GM12865 (cell line): ENCODE measurements around the gene CZIB.
"Not testable (repeated sequence)": the region's sequence is repeated elsewhere in the genome, so short reads cannot be mapped to it uniquely, and the experiment has no call there.

Experiments used
- DNase-seq: peaks from one replicate; pipeline ENCODE4 v3.0.0; 2010; ENCODE audit warnings: low read depth
- H3K4me3 ChIP-seq: 2 replicates; pipeline ENCODE4 v1.5.1; 2011; ENCODE audit warnings: mild to moderate bottlenecking, low read depth, low read length, control low read depth
- TF ChIP-seq, protein P1 (sequence below): IDR thresholded peaks from 2 replicates; pipeline ENCODE4 v1.5.1; 2011; ENCODE audit warnings: low read length, control low read depth, low read depth, inconsistent platforms; ENCODE audit not compliant: insufficient read depth; ENCODE audit errors: missing control alignments

Gene CZIB

DNA sequence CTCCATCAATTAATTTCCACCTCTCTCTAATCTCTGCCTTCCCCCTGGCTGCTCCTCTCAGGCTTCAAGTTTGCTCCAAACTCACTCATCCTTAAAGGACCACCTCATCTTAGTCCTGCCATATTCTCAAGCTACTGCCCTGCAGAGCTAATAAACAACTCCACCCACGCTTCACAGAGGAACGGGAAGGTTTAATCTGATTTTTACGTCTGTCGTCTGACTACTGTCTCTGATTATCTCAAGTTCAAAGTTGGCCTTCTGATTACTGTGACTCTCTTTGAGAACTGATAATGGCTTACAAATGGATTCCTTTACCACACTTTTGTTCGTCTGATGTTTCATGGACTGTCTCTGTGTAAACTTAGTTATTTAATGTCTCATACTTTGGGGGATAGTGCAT lies 31.4 kb downstream of the CZIB start:
- DNase-seq, result no peak
- no peak overlapping the region for H3K4me3 ChIP-seq
- TF ChIP-seq, protein P1, sequence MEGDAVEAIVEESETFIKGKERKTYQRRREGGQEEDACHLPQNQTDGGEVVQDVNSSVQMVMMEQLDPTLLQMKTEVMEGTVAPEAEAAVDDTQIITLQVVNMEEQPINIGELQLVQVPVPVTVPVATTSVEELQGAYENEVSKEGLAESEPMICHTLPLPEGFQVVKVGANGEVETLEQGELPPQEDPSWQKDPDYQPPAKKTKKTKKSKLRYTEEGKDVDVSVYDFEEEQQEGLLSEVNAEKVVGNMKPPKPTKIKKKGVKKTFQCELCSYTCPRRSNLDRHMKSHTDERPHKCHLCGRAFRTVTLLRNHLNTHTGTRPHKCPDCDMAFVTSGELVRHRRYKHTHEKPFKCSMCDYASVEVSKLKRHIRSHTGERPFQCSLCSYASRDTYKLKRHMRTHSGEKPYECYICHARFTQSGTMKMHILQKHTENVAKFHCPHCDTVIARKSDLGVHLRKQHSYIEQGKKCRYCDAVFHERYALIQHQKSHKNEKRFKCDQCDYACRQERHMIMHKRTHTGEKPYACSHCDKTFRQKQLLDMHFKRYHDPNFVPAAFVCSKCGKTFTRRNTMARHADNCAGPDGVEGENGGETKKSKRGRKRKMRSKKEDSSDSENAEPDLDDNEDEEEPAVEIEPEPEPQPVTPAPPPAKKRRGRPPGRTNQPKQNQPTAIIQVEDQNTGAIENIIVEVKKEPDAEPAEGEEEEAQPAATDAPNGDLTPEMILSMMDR, result no peak

DNA sequence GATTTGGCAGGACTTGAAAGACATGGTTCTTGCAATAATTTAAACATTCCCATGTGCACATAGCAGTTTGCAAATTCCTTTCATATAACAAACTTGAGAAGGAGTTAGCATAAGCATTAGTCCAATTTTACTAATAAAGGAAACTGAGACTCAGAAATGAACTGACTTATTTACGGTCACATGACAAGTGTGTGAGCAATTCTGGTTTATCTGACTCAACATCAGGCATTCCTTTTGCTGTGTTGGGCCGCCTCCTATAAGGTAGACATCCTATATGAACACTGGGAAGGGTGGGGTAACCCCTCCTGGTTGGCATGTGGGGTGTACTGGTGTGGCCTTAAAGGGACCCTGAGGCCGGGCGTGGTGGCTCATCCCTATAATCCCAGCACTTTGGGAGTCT lies 32.3 kb downstream of the CZIB start:
- TF ChIP-seq, protein P1, result no peak
- no peak overlapping the region for H3K4me3 ChIP-seq
- DNase-seq, result no peak

DNA sequence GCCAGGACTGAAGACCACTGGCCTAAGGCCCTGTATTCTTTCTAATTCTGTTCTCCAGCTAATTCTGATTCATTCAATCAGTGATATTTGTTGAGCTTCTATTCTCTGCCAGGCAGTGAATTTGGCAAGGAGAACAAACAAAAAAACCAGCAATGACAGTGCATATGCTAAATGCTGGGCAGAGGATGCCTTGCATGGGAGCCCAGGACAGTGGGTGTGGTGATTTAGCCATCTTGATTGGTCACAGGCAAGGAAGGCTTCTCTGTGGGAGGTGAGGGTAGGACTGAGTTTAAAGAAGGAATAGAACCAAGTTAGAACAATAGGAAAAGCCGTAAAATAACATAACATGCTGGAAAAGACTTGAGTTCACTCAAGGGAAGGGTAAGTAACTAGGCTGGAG lies 33.0 kb downstream of the CZIB start:
- TF ChIP-seq, protein P1, result no peak
- H3K4me3 ChIP-seq, result no peak overlapping the region
- DNase-seq, result no peak

DNA sequence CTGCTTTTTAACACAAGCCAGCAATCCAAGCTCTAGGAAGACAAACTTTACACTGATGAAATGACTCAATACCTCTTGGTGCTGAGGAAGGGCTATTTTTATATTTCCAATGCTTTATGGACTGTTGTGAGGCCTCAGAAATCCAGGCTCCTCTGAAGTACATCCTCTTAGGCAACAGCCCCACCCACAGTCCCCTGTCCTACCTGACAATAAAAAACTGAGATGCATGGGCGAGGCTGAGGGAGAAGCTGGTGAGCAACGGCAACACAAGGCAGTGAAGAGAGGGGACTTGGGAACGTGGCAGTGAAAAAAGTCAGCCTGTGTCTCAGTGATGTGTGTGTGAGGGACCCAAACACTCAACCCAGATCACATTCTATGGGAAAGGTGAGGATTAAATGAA lies 33.9 kb downstream of the CZIB start:
- H3K4me3 ChIP-seq, result no peak overlapping the region
- DNase-seq, result no peak
- TF ChIP-seq, protein P1, result no peak

DNA sequence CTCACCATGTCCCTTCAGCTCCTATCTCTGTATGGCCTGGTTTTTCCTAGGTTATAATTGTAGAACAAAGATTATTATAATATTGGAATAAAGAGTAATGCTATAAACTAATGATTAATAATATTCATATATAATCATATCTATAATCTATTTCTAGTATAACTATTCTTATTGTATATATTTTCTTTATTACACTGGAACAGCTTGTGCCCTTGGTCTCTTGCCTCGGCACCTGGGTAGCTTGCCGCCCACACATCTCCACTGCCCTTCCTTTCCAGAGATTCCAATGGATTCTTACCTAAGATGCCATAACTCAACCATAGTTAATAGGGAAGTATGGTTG lies 34.5 kb downstream of the CZIB start:
- not testable (repeated sequence) for H3K4me3 ChIP-seq, DNase-seq

DNA sequence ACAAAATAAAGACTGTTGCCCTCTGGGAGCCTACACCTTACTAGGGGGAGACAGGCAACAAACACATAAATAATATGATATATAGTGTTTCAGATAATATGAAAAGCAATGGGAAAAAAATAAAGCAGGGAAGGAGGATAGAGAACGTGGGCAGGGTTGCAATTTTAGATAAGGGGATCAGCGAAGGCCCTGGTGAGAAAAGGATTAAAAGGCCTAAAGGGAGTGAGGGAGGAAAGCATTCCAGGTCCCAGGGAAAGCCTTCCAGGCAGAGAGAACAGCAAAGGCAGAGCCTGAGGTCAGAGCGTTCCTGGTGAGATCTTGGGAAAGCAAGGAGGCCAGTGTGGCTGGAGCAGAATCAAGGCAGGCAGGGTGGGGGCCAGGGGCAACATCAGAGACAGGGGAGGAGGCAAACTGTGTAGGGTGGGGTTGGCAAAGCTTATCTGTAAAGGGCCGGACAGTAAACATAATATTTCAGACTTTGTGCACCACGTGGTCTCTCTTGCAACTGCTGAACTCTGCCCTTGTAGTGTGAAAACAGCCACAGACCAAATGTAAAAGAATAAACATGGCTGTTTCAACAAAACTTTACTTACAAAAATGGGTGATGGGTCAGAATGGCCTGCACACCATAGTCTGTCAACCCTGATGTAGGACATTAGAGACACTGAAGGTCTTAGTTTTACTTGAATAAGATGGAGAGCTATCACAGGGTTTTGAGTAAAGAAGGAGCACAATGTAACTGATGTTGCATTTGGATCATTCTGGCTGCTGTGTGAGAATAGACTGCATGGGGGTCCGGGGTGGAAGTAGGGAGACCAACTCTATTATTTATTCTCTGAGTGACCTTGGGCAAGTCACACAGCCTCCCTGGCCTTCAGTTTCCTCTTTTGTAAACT lies 37.1 kb downstream of the CZIB start:
- DNase-seq, result no peak
- TF ChIP-seq, protein P1, result no peak
- no peak overlapping the region for H3K4me3 ChIP-seq

DNA sequence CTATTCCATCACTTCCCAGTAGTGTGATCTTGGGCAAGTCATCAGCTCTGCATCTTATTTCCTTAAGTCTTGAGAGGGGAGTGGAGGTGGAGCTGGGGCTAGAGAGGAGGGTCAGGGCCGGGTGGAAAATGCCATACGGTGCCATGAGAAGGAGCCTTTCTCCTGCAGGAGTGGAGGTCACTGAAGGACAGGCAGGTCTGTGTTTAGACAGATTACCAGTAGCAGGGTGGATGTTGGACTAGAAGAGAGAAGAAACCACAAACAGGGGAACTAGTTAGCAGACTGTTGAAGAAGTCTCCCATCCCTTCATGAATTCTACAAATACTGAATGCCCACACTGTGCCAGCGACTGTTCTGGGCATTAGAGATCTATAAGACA lies 37.7 kb downstream of the CZIB start:
- DNase-seq, result no peak
- H3K4me3 ChIP-seq, result no peak overlapping the region
- TF ChIP-seq, protein P1, result no peak
